ENCODE measurements around the gene ZC3H18.
A peak's percentile ranks its signal among the peaks of the same experiment; 100 is the strongest.

Gene ZC3H18

GRCh38 chr16:88671806-88672205, 101.6 kb downstream of the ZC3H18 start:
- FAIRE-seq = no peak
- DNase-seq (ENCODE audit: low spot score) = no peak

DNA sequence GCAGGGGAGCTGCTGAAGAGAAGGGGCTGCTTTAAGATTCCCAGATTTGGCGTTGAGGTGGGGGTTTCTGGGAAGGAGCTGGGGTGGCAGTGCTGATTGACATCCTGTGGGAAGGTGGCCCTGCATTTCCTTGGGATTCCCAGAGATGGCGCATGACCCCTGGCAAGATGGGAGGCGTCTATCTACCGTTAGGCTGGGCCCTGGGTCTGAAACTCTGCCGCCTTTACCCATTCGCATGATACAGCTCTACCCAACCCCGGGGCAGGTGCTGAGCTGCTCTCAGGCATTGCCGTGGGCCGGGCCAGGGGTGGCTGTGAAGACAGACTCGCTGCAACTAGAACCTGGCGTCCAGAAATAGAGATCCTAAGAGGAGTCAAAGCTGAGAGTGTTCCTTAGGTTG, 102.6 kb downstream of the ZC3H18 start:
- no peak for DNase-seq (ENCODE audit: low spot score)
- no peak for FAIRE-seq

GRCh38 chr16:88673716-88674379, 103.6 kb downstream of the ZC3H18 start:
- FAIRE-seq (no peak), DNase-seq (ENCODE audit: low spot score) (no peak)

DNA sequence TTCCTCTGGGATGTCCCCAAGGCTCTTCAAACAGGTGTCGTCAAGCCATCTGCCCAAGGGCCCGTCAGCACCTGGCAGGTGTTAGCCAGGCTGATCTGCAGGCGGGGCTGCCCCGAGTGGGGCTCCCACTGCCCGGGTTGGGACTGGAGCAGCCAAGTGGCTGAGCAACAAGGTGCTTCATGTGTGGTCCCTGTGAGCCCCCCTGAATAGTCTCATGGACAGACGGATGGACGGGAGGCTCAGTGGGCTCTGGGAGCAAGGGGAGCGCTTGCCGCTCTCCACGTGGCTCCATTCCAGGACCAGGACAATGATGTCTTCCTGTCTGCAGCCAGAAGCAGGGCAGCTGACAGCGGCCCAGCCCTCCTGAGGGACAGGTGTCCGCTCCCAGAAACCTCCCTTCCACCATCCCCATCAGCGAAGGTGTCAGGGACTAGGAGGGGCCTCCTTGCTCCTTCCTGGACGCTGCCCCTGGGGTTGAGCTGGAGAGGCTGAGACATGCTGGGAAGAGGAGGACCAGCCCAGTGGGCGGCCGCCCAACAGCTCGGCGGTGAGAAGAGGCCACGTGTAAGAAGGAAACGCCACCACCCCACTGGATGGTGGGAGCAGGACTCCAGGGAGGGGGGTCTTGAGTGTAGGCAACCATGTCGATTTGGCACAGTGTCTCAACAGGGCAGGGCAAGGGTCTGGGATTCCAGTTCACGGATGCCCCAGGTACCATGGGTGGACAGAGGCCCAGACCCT, 106.5 kb downstream of the ZC3H18 start:
- FAIRE-seq (no peak), DNase-seq (ENCODE audit: low spot score) (no peak)

- DNase-seq (ENCODE audit: low spot score) = no peak
- FAIRE-seq = no peak
Measured at GRCh38 chr16:88677721-88678120, 107.5 kb downstream of the ZC3H18 start.

GRCh38 chr16:88678224-88678979, 108.2 kb downstream of the ZC3H18 start:
- FAIRE-seq = no peak
- DNase-seq (ENCODE audit: low spot score) = no peak

- FAIRE-seq (no peak), DNase-seq (ENCODE audit: low spot score) (no peak)
Measured at GRCh38 chr16:88680554-88681083, 110.4 kb downstream of the ZC3H18 start.

GRCh38 chr16:88681084-88681680, 111.0 kb downstream of the ZC3H18 start:
- FAIRE-seq (peak; percentile 83), DNase-seq (ENCODE audit: low spot score) (no peak)

All from urothelium cell line (cell line).